Left renal cortex interstitium (tissue), 4 donors: ENCODE measurements around the gene QPRT. TPM values are rescaled to one million over a fixed set of nuclear protein-coding genes. Genes with fewer than 3 reads are reported as not detected.
"Not testable (repeated sequence)": the region's sequence is repeated elsewhere in the genome, so short reads cannot be mapped to it uniquely, and the experiment has no call there.

ENCODE experiments used
- DNase-seq, 4 donors: peaks; one replicate each; pipeline ENCODE4 v3.0.0-alpha.2; 2013; ENCODE audit warnings: low read depth in 4 of 4, low spot score in 2 of 4, missing footprints in 1 of 4
- polyA plus RNA-seq, 4 donors: library from polyadenylated mRNA; unstranded; fragments of 120-200 nt; gene quantifications; one replicate each; pipeline ENCODE4 v1.2.1, GENCODE V29; 2013; ENCODE audit not compliant: insufficient read length in 4 of 4

The QPRT gene
- polyA plus RNA-seq, 4 donors, result 126 to 187 (median 178) TPM

DNA sequence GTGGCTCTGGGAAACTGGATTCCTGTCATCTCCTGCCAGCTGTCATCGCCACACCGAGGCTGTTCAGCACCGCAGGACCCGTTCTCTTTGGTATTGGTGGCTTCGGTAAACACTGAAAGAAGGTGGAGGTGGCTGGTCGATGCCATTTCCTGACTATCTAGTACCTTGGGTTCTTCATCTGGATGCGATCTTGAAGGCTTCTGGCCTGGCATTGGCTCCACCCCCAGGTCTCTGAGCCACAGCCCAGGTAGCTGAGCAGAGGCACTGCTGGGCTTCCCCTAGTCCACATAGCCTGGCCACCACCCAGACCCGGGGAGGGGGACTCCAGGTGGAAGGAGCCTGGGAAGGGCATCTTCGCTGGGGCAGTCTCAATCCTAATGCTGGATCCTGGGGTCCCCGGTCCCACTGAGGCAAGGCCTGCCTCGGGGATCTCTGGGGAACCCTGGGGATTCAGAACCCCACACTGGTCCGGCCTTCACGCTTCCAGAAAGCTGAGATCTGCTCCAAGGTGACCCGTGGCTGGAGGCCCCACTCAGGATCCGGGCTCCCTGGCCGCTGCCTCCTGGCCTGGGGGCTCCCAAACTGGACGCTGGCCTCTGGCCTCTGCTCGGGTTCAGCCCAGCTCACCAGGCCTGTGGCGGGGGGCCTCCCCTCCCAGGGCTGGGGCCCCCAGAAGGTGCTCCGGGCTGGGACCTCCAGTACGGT, 65.0 kb downstream of the QPRT start:
- no peak for DNase-seq

DNA sequence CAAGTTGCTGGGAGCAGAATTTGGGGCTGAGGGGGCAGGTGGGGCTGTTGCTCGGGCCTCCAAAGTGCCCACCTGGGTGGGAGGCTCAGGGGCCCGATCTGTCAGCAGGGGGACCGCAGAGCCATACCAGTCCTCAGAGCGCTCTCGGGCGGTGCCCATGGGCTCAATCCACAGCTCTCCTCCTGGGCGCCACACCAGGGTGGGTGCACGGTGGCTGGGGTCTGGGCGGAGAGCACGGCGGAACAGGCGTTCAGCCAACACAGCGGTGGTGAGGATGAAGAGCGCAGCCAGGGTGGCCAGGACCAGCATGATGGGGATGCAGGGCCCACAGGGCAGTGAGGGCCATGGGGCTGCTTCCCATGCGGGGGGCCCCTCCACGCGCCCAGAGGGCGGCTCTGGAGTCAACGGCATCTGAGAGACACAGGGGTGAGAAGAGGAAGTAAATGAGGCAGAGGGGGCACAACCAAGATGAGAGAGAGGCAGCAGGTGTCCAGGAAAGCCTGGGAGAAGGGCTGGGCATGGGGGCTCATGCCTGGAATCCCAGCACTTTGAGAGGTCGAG, 65.6 kb downstream of the QPRT start:
- DNase-seq, result no peak

DNA sequence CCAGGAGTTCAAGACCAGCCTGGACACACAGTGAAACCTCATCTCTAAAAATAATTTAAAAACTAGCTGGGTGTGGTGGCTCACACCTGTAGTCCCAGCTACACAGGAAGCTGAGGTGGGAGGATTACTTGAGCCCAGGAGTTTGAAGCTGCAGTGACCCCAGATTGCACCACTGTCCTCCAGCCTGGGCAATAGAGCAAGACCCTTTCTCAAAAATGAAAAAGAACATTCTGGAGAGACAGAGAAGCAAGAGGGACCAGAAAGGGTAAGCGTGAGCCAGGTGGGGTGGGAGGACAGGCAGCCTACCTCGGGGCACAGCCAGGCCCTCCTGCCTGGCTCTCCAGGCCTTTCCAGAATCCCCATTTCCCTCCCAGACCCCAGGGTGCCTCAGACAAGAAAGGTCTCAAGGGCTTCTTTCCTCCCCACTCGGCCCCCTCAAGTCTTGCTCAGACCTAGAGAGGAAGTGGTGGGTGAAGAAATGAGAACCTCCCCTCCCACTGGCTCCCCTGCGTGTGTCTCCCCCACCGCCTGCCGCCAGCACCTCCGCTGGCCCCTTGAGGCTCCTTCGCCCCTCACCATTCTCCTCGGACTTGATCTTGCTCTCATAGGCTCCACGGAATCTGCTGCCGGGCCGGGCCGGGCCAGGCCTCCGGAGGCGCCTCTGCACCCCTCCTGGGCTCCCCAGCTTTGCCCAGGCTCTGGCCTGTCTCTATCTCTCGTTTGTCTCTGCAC, 66.3 kb downstream of the QPRT start:
- no peak for DNase-seq

DNA sequence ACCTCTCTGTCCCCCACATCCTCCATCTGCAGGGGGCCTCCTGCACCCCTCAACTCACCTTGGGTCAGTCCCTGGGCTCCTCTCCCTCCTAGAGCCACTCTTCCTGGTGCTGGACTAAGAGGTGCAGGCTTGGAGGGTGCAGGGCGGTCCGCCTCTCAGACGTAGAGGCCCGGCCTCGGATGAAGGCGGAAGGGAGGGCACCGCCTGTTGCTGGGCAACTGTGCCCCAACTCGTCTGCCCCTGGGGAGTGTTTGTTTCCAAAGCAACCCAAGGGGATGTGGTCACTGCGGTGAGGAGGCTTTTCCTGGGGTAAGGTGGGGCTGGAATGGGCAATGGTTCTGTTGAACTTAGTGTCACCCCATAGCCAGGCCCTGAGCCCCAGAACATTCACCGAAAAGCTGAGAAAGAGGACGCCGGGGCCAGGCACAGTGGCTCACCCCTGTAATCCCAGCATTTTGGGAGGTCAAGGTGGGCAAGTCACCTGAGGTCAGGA, 66.9 kb downstream of the QPRT start, which contains the start of gene C16orf54:
Gene C16orf54 (minus strand): TSS at position 138 of the 493 bp plus-strand sequence. CDS start 1,039 bp downstream, outside the sequence.
- DNase-seq, result no peak

DNA sequence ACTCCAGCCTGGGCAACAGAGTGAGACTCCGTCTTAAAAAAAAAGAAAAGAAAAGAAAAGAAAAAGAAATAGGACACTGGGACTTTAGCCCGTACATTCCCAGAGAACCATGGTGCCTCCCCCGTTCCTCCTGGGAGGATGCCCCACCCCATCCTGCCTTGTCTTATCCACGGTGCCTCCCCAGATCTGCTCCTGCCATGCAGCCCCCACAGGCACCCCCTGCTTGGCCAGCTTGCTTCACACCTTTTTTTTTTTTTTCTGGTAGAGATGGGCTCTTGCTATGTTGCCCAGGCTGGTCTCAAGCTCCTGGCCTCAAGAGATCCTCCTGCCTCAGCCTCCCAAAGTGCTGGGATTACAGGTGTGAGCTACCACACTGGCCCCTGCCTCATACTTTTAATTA, 67.5 kb downstream of the QPRT start:
- DNase-seq, result not testable (repeated sequence)

Other genes with a start within 250 kb of the QPRT start
- 1 to 10 TPM; 6.0 to 8.6 (median 7.4) TPM for gene BOLA2, start 224.8 kb upstream of the QPRT start, polyA plus RNA-seq
- 10 to 100 TPM in 3 of 4 donors, 1 to 10 TPM in 1; 8.9 to 14.3 (median 12.3) TPM for gene SLX1B, start 224.6 kb upstream of the QPRT start, polyA plus RNA-seq
- gene SULT1A4, start 219.3 kb upstream of the QPRT start, polyA plus RNA-seq, result 10 to 100 TPM; 18.3 to 21.7 (median 19.8) TPM
- 100 to 1,000 TPM in 1 of 4 donors, 10 to 100 TPM in 3; 12.9 to 104 (median 47.1) TPM for gene NPIPB12, start 172.8 kb upstream of the QPRT start, polyA plus RNA-seq
- gene SPN, start 15.9 kb upstream of the QPRT start, polyA plus RNA-seq, result 1 to 10 TPM; 2.1 to 2.5 (median 2.3) TPM
- gene C16orf54, start 66.8 kb downstream of the QPRT start, polyA plus RNA-seq, result under 1 TPM; 0.22 to 0.29 (median 0.25) TPM
- gene ZG16, start 99.1 kb downstream of the QPRT start, polyA plus RNA-seq, result under 1 TPM in 2 of 4 donors, not detected in 2; 0.06 to 0.07 TPM
- gene KIF22, start 111.6 kb downstream of the QPRT start, polyA plus RNA-seq, result 10 to 100 TPM; 63.1 to 82.6 (median 74.4) TPM
- gene MAZ, start 127.3 kb downstream of the QPRT start, polyA plus RNA-seq, result 100 to 1,000 TPM; 275 to 382 (median 342) TPM
- gene PRRT2, start 133.0 kb downstream of the QPRT start, polyA plus RNA-seq, result 10 to 100 TPM; 10.0 to 28.8 (median 18.2) TPM
- gene PAGR1, start 137.0 kb downstream of the QPRT start, polyA plus RNA-seq, result 10 to 100 TPM; 26.0 to 49.1 (median 42.5) TPM
- 10 to 100 TPM; 20.0 to 24.2 (median 21.9) TPM for gene MVP, start 141.3 kb downstream of the QPRT start, polyA plus RNA-seq
- gene CDIPT, start 184.0 kb downstream of the QPRT start, polyA plus RNA-seq, result 100 to 1,000 TPM in 2 of 4 donors, 10 to 100 TPM in 2; 90.2 to 134 (median 109) TPM
- 10 to 100 TPM; 10.4 to 15.9 (median 13.0) TPM for gene SEZ6L2, start 220.4 kb downstream of the QPRT start, polyA plus RNA-seq
- gene ASPHD1, start 221.3 kb downstream of the QPRT start, polyA plus RNA-seq, result 1 to 10 TPM in 2 of 4 donors, under 1 TPM in 2; 0.62 to 1.1 (median 0.98) TPM
- 10 to 100 TPM; 10.5 to 34.1 (median 22.2) TPM for gene KCTD13, start 247.0 kb downstream of the QPRT start, polyA plus RNA-seq